Ovary (tissue), 9 donors: Measurements from ENCODE around the gene CENPK. TPM values are rescaled to one million over a fixed set of nuclear protein-coding genes. Genes with fewer than 3 reads are reported as not detected.

Experiments
- DNase-seq, 5 donors: peaks; one replicate each; pipeline ENCODE4 v3.0.0-alpha.2; 2019 to 2020
- H3K27ac ChIP-seq, 2 donors: fragments of 200-600 bp; one replicate each; pipeline versions ENCODE4 v1.5.1 to v1.8.0; 2019 to 2022
- H3K27me3 ChIP-seq: fragments of 200-600 bp; one replicate; pipeline ENCODE4 v1.8.0; 2022
- H3K36me3 ChIP-seq: fragments of 200-600 bp; sonication (generic); one replicate; pipeline ENCODE4 v1.5.1; 2019
- H3K4me1 ChIP-seq: one replicate; pipeline ENCODE4 v1.8.1; 2013; ENCODE audit warnings: mild to moderate bottlenecking, moderate library complexity; ENCODE audit not compliant: insufficient read depth
- H3K4me3 ChIP-seq: fragments of 200-600 bp; sonication (generic); one replicate; pipeline ENCODE4 v1.5.1; 2017
- H3K9me3 ChIP-seq, 2 donors: fragments of 200-600 bp in 1 of 2; sonication (generic) in 1 of 2; one replicate each; pipeline versions ENCODE4 v1.5.1 to v1.8.1; 2013 to 2019; ENCODE audit warnings: mild to moderate bottlenecking in 1 of 2, moderate library complexity in 1 of 2
- EP300 ChIP-seq: sonication (generic); formaldehyde crosslinking; IDR thresholded peaks from one replicate; pipeline ENCODE4 v1.6.1; 2017; ENCODE audit warnings: antibody characterized with exemption
- POLR2A ChIP-seq: fragments of 450-650 bp; IDR thresholded peaks from one replicate; pipeline ENCODE4 v1.6.1; 2017; ENCODE audit warnings: antibody characterized with exemption, mild to moderate bottlenecking, moderate library complexity
- WGBS, 3 donors: extraction: QIAGEN DNeasy Blood & Tissue Kit in 1 of 3; methylation state at CpG; one replicate each; pipeline versions ENCODE4 v1.1.5 to v1.1.7; 2013 to 2017; 5-methylcytosine and 5-hydroxymethylcytosine counted together
- intact Hi-C, 4 donors: fragments of 100-400 bp; cut with DNase I; formaldehyde crosslinking; loops; one replicate each; pipeline versions ENCODE4 v1.11.0 to v1.15.1; 2022 to 2023
- polyA plus RNA-seq, 2 donors: library from polyadenylated mRNA; stranded (reverse); fragments of 200-250 nt in 1 of 2; fragments of 350-450 nt in 1 of 2; fragmentation: Illumina TruSeq in 1 of 2; extraction: RNeasy Lipid Tissue Mini Kit (QIAGEN cat#74804) in 1 of 2; gene quantifications; one replicate each; pipeline ENCODE4 v1.2.3, GENCODE V29; 2013 to 2014
- total RNA-seq, 7 donors: library from RNA; depleted of rRNA in 2 of 7; stranded (reverse); fragments of >200 nt in 2 of 7; fragmentation: NEBNext Ultra II Directional in 3 of 7; extraction: Animal tissue kit (Norgen Biotek cat#: 25700) in 3 of 7; gene quantifications; one replicate each; pipeline versions ENCODE4 v1.1.0 to v1.2.4, GENCODE V29; 2016 to 2023
- TF ChIP-seq, protein P1 (sequence below), 3 donors: fragments of 450-650 bp in 2 of 3; fragments of 200-600 bp in 1 of 3; IDR thresholded peaks; one replicate each; pipeline versions ENCODE4 v1.5.1 to v1.8.0; 2016 to 2022; ENCODE audit warnings: antibody characterized with exemption in 3 of 3, mild to moderate bottlenecking in 1 of 3
- donor health status: DM: no; HTN: no; CAD: no; lungs with moderate emphysema.
- donor health status: DM: no; HTN: no; CAD: no.
- donor health status: Bipolar disorder and iron deficiency.
- donor health status: DM: yes; HTN: yes; CAD: no.
- donor health status: DM: no; HTN: no; CAD: no.
- donor health status: DM: yes; HTN: yes; CAD: no.

Gene CENPK
- total and polyA plus RNA-seq, 9 donors, result 0.83 to 3.0 (median 1.7) TPM

- intact Hi-C loops, result no loop called here
- Histone ChIP-seq H3K27me3 (no peaks in the 10 kb centered on the region), H3K4me3 (no peak overlapping the region), H3K36me3 (no peaks in the 10 kb centered on the region), H3K27ac (no peak overlapping the region), H3K4me1 (no peaks in the 10 kb centered on the region), H3K9me3 (no peaks in the 10 kb centered on the region)
- WGBS, 3 donors, result 94 to 97% (median 96%) methylated on average over 6 of the region's 6 CpGs
- DNase-seq, result no peak
- TF ChIP-seq POLR2A, result no peak
- TF ChIP-seq, protein P1, sequence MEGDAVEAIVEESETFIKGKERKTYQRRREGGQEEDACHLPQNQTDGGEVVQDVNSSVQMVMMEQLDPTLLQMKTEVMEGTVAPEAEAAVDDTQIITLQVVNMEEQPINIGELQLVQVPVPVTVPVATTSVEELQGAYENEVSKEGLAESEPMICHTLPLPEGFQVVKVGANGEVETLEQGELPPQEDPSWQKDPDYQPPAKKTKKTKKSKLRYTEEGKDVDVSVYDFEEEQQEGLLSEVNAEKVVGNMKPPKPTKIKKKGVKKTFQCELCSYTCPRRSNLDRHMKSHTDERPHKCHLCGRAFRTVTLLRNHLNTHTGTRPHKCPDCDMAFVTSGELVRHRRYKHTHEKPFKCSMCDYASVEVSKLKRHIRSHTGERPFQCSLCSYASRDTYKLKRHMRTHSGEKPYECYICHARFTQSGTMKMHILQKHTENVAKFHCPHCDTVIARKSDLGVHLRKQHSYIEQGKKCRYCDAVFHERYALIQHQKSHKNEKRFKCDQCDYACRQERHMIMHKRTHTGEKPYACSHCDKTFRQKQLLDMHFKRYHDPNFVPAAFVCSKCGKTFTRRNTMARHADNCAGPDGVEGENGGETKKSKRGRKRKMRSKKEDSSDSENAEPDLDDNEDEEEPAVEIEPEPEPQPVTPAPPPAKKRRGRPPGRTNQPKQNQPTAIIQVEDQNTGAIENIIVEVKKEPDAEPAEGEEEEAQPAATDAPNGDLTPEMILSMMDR (IDR thresholded peaks at IDR 0.05), result no peak
- no peak for TF ChIP-seq EP300
Observed at GRCh38 chr5:65535529-65535987, 27.4 kb downstream of the CENPK start.

DNA sequence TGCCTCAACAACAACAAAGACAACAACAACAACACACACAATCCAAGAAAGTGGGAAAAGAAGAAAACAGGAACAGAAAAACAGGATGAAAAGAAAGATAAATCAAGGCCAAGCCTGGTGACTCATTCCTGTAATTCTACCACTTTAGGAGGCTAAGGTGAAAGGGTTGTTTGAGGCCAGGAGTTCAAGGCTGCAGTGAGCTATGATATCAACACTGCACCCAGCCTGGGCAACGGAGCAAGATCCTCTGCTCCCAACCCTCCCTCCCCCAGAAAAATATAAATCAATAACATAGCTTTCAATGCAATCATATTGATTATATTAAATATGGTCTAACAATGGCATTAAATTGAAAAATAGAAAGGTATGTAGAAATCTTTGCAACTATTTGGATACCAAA lies 32.1 kb downstream of the CENPK start:
- Histone ChIP-seq H3K27ac (no peak overlapping the region), H3K4me3 (no peak overlapping the region), H3K9me3 (no peaks in the 10 kb centered on the region), H3K27me3 (no peaks in the 10 kb centered on the region), H3K36me3 (no peaks in the 10 kb centered on the region), H3K4me1 (no peaks in the 10 kb centered on the region)
- WGBS, 3 donors, result 89 to 98% (median 97%) methylated on average over 1 of the region's 1 CpG
- no peak for TF ChIP-seq POLR2A
- TF ChIP-seq, protein P1 (IDR thresholded peaks at IDR 0.05), result no peak
- TF ChIP-seq EP300, result no peak
- intact Hi-C loops, result no loop called here
- DNase-seq, result no peak

GRCh38 chr5:65525726-65526125 lies 37.2 kb downstream of the CENPK start:
- no peaks in the 10 kb centered on the region for H3K27me3 ChIP-seq

GRCh38 chr5:65512170-65512937 lies 50.6 kb downstream of the CENPK start:
- Histone ChIP-seq H3K36me3 (no peaks in the 10 kb centered on the region), H3K9me3 (no peaks in the 10 kb centered on the region), H3K27me3 (no peaks in the 10 kb centered on the region), H3K27ac (no peak overlapping the region), H3K4me3 (no peak overlapping the region), H3K4me1 (no peaks in the 10 kb centered on the region)
- DNase-seq, result no peak
- WGBS, 3 donors, result 80 to 84% (median 82%) methylated on average over 6 of the region's 6 CpGs
- intact Hi-C loops, result no loop called here
- no peak for TF ChIP-seq EP300
- no peak for TF ChIP-seq POLR2A
- TF ChIP-seq, protein P1 (IDR thresholded peaks at IDR 0.05), result no peak

More at GRCh38 chr5:65525726-65526125, 37.2 kb downstream of the CENPK start:
- intact Hi-C loops, result no loop called here
- no peak for DNase-seq
- Histone ChIP-seq H3K27ac (no peak overlapping the region), H3K4me1 (no peaks in the 10 kb centered on the region), H3K36me3 (no peaks in the 10 kb centered on the region), H3K4me3 (no peak overlapping the region), H3K9me3 (no peaks in the 10 kb centered on the region)
- TF ChIP-seq POLR2A (no peak), EP300 (no peak)
- TF ChIP-seq, protein P1 (IDR thresholded peaks at IDR 0.05), result no peak
- WGBS, 3 donors, result 92 to 96% (median 95%) methylated on average over 3 of the region's 3 CpGs
